ENCODE measurements around the gene GYG2. TPM values are rescaled to one million over a fixed set of nuclear protein-coding genes. Genes with fewer than 3 reads are reported as not detected.

GYG2 gene
- total RNA-seq, 1 experiment from 2014 or later = 0.58 TPM

Other genes starting within 250 kb of the GYG2 start
- gene CD99, start 137.6 kb upstream of the GYG2 start, total RNA-seq (2014; rRNA removed) = 202 and 325 TPM in 2 replicates
- not detected in 2 replicates for gene XG, start 76.9 kb upstream of the GYG2 start, total RNA-seq (2014; rRNA removed)
- gene ARSD, start 100.4 kb downstream of the GYG2 start, total RNA-seq (2014; rRNA removed) = 13.8 and 26.7 TPM in 2 replicates
- gene ARSH, start 177.6 kb downstream of the GYG2 start, total RNA-seq (2014; rRNA removed) = not detected in 2 replicates
- not detected in 2 replicates for gene ARSF, start 212.5 kb downstream of the GYG2 start, total RNA-seq (2014; rRNA removed)

Measured in PC-3 (cell line).